Dermis lymphatic vessel endothelial cell (primary cell): ENCODE measurements around the gene TMEM184B. TPM values are rescaled to one million over a fixed set of nuclear protein-coding genes. Genes with fewer than 3 reads are reported as not detected.

ENCODE experiments used
- total RNA-seq: library from RNA; depleted of rRNA; stranded (reverse); fragments of >200 nt; gene quantifications from 2 replicates; pipeline ENCODE4 v1.2.1, GENCODE V29; 2014

The TMEM184B gene
- total RNA-seq: 18.6 and 23.5 TPM in 2 replicates

GRCh38 chr22:38272373-38273134, at the start of gene TMEM184B:
TMEM184B (minus strand) TSS chr22:38273010; CDS start chr22:38247961, 25,049 bp downstream.

DNA sequence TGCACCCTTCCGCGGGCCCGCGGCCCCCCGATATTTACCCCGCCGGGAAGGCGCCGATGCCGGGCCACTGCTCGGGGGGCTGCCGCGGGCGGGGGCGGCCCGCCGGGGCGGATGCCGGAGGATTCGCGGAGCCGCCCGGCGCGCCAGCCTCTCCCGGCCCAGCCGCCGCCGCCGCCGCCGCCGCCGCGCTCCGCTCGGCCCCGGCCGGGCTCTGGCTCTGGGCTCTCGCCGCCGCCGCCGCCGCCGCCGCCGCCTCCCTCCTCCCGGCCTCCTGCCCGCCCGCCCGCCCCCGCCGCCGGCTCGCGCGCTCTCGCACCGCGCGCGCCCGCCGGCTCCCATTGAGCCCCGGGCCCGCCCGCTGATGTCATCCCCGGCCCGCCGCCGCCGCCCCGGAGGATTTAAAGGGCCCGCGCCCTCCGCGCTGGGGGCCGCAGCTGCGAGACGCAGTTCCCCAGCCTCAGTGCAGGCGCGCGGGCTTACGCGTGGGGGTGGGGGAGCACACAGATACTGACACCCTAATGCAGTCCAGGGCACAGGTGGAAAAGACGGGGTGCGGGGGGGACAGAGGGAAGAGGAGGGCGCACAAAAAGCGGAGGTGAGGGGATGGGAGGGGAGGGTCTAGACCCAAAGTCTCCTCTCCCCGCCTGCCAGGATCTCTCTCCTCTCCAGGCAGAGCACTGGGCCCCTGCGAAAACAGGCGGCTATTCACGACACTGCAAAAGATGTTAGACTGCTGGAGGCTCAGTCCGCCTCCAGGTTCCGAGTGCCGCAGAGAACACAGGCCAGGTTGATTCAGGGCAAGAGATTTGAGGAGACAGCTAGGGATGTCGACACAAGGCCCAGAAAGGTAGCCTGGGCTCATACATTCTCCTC, 44.5 kb upstream of the TMEM184B start, which contains the start of gene CSNK1E:
Gene CSNK1E (minus strand): TSS at position 312 of the 873 bp plus-strand sequence. CDS start 3,276 bp downstream, outside the sequence.

GRCh38 chr22:38201711-38202436, 70.9 kb downstream of the TMEM184B start, which contains the start of gene MAFF:
MAFF (plus strand) TSS chr22:38201994; CDS start chr22:38213854, 11,860 bp downstream.

DNA sequence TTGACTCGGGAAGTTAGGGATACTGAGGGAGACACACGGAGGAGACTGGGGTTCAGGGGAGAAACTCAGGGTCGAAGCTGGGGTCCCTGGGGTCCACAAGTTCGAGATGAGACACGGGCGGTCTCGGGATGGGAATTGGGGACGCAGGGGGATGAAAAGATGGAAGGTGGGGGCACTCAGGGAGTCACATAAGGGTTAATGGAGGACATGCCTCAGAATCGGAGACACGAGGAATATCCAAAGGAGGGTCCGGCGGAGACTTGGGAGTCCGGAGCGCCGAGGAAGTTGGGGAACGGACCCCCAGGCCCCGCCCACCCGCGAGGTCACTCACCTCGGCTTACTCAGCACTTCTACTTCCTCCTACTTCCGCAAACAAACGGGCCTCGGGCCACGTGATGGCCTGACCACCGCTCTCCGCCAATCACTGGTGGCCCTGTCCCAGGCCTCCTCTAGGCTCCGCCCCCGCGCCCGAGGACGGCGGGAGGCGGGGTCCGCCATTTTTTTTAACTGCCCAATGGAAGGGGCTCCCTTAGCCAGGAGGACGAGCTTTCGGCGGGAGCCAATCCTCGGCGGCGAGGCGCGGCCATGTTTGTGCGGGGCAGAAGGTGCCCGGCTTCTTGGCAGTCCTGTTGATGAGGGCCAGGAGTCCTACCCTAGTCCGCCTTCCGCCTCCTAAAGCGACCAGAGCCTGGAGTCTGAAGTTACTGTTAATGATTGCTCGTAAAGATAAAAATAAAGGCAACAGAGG, 91.2 kb downstream of the TMEM184B start, which contains the start of gene PLA2G6:
Gene PLA2G6 (minus strand): TSS at position 378 of the 748 bp plus-strand sequence. CDS start 12,404 bp downstream, outside the sequence.

Other genes starting within 250 kb of the TMEM184B start
- 4.5 and 8.1 TPM in 2 replicates for gene PICK1, start 215.6 kb downstream of the TMEM184B start, total RNA-seq
- gene SLC16A8, start 188.8 kb downstream of the TMEM184B start, total RNA-seq: 0.09 and 0.11 TPM in 2 replicates
- 0.09 and 0.33 TPM in 2 replicates for gene BAIAP2L2, start 162.3 kb downstream of the TMEM184B start, total RNA-seq
- 4.0 and 4.5 TPM in 2 replicates for gene PLA2G6, start 91.2 kb downstream of the TMEM184B start, total RNA-seq
- gene MAFF, start 71.0 kb downstream of the TMEM184B start, total RNA-seq: 70.4 and 77.0 TPM in 2 replicates
- gene CSNK1E, start 44.4 kb upstream of the TMEM184B start, total RNA-seq: 85.9 and 86.8 TPM in 2 replicates
- gene KCNJ4, start 182.2 kb upstream of the TMEM184B start, total RNA-seq: not detected in 2 replicates
- 18.1 and 28.8 TPM in 2 replicates for gene KDELR3, start 195.1 kb upstream of the TMEM184B start, total RNA-seq
- gene DDX17, start 233.3 kb upstream of the TMEM184B start, total RNA-seq: 291 and 453 TPM in 2 replicates